HTR-8/SVneo (cell line): ENCODE results near the gene ERMARD.
"Not testable (repeated sequence)": the region's sequence is repeated elsewhere in the genome, so short reads cannot be mapped to it uniquely, and the experiment has no call there.

Source experiments
- DNase-seq: peaks from one replicate; pipeline ENCODE4 v3.0.0; 2011; ENCODE audit warnings: low spot score, mixed read lengths; ENCODE audit not compliant: insufficient read length
- FAIRE-seq: peaks from 2 replicates; lab custom pipeline; 2011; peaks lifted over from hg19 to GRCh38; lab: Jason Lieb, UNC

ERMARD gene

DNA sequence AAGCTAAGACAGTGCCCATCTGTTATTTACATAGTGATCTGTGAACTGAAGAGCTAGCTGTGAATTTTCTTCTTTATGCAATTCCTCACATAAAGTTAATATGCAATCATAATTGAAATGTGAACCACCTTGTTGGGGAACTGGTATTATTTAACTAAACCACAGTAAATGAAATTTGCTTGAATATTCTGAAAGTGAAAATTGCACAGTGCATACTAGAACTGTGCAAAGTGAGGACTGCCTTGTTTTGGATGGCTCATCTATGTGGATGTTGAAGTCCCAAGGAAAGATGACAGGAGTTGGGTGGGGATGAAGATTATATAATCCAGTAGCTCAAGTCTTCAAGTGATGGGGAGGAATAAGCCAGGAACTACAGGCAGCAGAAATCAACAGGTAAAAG, 21.5 kb upstream of the ERMARD start:
- DNase-seq: no peak

DNA sequence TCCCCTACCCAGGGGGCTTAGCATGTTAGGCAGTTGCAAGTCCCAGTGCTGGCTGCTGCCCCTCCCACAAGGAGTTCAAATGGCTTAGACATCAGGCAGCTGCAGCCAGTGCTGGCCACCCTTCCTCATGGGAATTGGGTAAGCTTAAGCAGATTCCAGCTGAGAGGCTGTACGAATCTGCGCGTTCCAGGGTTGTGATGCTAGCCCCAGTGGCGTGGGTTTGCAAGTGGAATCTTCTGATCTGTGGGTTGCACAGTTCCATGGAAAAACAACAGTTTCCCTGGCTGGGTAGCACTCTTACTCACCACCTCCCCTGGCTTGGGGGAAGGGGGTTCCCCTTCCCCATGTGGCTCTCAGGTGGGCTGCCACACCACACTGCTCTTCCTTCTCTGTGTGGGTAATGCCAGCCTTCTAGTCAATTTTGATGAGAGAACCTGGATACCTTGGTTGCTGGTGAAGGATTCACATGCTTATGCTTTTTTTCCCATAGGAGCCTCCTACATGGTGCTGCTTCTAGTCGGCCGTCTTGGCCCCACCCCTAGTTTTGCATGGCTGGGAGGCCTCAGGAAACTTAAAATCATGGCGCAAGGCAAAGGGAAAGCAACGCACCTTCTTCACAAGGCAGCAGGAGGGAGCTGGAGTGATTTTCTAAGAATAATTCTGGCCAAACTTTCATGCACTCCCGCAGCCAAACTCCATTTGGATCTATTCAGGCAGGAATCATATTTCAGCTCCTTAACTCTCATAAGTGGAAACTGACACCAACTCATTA, 13.0 kb upstream of the ERMARD start:
- DNase-seq: no peak
- no peak for FAIRE-seq

More for the DNA sequence above, 21.5 kb upstream of the ERMARD start:
- FAIRE-seq: no peak

DNA sequence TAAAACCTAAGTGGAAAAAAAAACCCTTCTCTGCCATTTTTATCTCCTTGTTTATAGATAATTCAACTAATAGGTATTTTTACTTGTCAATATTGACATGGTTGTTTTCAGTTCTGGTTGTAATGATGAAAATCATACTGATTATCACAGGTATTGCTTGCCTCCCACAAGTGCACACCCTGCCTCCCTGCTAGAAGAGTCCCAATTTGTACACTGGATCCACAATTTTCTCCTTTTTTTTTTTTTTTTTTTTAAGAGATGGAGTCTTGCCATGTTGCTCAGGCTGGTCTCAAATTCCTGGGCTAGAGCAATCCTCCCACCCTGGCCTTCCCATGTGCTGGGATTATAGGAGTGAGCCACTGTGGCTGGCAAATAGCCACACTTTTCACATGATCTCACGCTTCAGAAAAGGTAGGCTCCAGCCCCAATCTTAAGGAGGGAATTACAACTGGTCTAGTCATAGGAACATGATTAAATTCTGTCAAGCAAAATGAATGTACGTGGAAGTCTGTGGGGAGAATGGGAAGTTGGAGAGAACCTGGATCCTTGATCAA, 12.4 kb upstream of the ERMARD start:
- no peak for DNase-seq
- no peak for FAIRE-seq

DNA sequence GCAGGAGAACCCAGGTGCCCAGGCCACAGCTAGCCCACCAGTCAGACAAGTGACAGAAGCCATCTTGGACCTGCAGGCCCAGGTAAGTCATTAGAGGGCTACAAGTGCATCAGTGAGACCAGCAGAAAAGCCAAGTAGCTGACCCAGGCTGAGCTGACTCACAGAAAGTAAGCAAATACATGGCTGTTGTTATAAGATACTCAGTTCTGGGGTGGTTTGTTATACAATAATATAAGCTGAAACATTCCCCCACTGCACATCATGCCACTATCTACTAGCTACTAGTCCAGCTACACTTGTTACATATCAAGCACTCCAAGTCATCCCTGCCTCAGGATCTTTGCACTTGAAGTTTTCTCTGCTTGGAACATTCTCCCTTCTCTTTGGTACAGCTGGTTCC, 10.1 kb upstream of the ERMARD start:
- FAIRE-seq: no peak
- no peak for DNase-seq

DNA sequence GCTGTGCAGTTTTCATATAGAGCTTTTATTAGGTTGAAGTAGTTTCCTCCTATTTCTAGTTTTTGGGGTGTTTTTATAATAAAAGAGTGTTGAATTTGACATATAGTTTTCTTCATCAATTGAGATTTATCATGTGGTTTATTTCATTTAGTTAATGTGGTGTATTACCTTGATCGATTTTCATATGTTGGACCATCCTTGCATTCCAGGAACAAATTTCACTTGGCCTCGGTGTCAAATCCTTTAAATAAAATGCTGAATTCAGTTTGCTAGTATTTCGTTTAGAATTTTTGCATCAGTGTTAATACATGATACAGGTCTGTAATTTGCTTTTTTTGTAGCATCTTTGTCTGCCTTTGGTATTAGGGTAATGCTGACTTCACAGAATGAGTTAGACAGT, 6.0 kb upstream of the ERMARD start:
- DNase-seq (no peak), FAIRE-seq (no peak)

DNA sequence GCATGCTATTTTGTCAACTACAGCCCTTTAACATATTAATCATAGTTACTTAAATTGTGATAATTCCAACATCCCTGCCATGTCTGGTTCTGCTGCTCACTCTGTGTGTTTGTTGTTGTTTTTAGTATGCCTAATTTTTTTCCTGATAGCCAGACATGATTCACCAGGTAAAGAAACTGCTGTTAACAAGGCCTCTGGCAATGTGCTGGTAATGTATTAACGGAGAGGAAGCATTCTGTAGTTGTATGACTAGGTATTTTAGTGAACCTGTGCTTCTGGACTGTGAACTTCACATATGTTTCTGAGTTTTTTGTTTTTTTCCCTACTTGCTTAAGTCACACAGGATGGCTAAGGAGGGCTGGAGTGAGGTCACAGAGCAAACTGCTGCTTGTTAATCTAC, 4.9 kb upstream of the ERMARD start:
- no peak for DNase-seq
- no peak for FAIRE-seq

DNA sequence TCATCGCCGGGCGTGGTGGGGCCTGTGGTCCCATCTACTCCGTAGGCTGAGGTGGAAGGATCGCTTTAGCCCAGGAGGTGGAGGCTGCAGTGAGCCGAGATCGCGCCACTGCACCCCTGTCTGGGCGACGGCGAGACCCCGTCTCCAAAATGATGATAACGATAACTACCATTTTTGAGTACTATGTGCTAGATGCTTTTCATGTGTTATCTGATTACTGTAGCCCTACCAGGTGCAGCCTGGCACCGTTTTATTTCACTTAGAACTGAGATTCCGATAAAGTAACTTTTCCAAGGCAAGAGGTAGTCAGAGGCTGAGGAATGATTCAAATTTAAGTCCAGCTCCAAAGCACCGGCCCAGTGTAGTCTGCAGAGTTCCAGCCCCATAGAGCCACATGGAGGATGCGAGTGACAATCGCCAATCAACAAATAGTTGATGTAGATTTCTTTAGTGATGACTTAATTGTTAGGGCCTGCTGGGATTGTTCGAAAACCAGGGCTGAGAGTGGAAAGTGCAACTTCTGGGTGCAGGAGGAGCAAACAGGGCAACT, 727 bp downstream of the ERMARD start:
- no peak for DNase-seq
- FAIRE-seq: no peak

DNA sequence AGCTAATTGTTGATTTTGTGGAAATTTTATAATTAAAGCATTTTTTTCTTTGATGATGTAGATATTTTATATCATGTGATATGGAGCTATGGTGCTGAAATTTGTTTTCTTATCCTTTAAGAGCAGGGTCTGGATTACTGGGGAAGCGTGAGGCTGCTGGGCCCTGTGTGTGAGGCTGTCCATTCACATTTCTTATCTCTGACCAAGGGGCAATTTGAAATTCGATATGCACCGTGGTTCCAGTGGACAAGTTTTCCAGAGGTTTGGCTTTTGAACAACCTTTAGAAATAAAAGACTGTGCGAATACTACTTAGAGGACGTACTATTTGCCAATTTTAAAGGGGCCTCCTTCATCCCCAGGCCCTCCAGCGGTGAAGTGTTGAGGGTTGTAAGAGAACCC, 3.7 kb downstream of the ERMARD start:
- no peak for DNase-seq
- no peak for FAIRE-seq

DNA sequence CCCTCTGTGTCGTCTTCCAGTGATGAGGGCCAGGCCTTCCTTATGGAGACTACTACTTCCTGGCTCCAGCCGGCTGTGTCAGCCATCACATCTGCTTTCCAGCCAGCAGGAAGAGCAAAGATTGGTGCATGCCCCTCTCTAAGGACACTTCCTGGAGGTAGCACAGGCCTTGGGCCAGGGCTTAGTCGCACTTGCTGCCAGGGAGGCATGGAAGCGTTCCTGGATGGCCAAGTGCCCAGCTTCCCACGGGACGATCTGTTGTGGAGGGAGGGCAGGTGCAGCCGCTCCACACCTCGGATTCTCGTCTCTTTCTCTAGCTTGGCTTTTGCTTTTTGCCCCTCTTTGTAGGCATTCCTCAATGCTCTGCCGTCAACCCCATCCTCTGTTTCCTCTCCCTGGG, 11.9 kb downstream of the ERMARD start:
- FAIRE-seq (no peak), DNase-seq (no peak)

DNA sequence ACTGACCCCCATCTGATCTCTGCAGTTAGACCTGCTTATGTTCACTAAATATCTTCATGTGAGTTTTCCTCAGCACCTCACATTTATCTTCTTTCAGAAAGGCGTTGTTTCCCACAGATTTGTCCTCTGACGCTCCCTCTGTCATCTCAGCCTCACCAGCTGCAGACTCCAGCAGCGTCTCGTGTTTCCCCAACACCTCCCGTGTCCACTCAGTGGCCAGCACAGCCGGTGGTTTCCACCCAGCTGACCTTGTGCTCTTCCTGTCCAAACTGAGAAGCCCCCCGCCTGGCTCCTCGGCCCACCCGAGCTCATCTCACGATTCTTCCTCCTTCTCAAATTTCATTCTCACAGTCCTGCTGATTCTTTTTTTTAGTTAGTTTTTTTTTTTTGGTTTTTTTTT, 12.5 kb downstream of the ERMARD start:
- DNase-seq (no peak), FAIRE-seq (no peak)

DNA sequence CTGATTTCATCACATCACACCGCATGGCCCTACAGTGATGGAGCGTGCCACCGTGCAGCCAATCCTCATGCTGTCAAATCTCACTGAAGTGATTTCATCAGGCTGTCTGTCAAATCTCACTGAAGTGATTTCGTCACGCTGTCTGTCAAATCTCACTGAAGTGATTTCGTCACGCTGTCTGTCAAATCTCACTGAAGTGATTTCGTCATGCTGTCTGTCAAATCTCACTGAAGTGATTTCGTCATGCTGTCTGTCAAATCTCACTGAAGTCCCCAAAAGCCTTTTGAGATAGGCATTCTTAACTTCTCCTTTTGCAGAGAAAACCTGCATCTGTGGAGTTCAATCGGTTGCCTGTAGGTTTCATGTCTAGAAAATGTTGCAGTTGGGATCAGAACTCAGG, 14.4 kb downstream of the ERMARD start:
- not testable (repeated sequence) for DNase-seq
- FAIRE-seq: peak; percentile 28

DNA sequence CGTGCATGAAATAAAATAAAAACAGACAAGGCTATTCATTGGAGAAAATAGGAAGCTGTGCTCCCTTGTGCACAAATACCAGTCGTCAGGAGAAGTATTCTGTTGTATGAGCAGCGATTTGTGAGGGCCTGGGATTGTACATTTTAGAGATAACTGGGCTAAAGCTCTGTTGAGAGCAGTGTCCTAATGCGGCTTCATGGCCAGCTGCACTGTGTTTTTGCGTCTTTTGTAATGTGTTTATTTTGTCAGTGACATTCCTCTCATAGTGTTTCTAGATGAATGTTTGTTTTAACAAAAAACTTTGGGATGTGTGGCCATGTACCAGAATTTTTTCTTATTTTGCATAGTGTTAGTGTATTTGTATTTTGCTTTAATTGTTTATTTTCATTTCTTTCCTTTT, 14.8 kb downstream of the ERMARD start:
- FAIRE-seq (no peak), DNase-seq (no peak)

DNA sequence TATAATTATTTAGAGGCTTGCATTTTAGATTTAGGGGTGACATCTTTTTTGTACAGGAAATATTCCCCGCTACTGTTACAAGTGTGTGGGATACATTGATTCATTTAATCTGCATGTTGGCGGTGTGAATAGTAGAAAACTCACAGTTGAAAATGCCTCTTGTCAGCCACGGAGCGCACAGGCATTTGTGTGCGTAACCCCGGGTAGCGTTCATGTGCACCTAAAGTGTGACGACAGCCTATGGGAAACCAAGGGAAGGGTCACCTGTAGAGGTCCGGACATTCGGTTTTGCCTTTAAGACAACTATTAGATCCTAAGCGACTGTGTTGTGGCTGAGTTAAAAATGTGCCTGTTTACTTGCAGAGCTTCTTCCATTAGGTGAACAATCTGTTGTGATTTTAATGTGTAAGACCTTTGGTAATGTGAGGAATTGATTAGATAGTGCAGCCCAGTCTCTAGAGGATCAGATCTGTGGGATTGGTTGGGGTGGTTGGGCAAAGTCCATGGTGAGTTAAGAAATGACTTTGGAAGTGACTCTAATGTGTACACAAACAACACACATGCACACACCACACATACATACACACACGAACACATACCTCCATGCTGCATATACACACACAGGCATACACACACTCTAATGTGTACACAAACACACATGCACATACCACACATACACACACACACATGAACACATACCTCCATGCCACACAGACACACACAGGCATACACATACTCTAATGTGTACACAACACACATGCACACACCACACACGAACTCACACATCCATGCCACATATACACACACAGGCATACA, 15.7 kb downstream of the ERMARD start:
- FAIRE-seq: peak; percentile 89
- no peak for DNase-seq

DNA sequence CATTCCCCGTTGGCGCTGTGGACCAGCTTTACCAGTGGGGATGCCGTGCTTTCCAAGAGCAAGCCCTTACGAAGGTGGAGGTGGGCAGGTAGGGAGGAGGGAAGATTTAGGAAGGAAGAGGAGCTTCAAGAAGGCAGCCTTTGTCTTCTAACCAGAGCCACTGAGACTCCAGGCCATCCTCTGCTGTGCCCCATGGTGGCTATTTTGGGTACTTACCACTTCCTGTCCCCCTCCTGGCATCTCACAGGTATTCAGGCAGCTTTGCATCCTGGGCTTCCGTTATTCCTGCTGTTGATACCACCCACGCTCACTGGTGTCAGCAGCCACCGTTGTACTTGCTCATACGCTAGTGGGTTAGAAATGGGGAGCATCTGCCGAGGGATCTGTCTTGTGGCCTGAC, 22.9 kb downstream of the ERMARD start:
- FAIRE-seq (no peak), DNase-seq (no peak)

DNA sequence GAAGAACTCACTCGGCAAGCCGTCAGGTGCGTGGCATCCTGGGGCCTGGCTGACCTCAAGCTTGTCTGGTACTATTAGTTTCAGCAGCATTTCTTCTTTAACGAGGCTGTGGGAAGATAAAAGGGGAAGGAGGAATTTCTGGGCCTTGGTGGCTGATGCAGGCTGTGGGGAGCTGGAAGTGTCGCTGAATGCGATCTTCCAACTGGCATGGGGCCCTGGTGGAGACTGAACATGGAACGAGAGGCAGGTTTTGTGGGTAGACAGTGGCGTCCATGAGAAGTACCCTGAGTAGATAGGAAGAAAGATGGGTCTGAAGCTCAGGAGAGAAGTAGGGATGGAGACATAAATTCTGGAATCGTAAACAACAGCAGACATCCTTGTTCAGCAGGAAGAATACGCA, 23.9 kb downstream of the ERMARD start:
- DNase-seq: no peak
- FAIRE-seq: no peak

DNA sequence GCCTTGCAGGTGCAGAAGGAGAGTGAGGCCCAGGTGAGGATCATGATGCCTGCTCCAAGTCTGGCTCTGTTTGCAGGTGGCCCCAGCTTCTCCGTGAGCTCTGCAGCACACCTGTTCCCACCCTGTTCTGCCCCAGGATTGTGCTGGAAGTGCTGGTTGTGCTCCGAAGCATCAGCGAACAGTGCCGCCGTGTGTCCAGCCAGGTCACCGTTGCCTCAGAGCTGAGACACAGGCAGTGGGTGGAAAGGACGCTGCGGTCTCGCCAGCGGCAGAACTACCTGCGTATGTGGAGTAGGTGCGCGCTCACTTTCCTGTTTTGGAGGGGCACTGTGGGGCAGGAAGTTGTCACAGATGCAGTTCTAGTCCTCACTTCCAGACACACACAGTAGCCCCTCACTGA, 25.0 kb downstream of the ERMARD start:
- DNase-seq: no peak
- FAIRE-seq: no peak

DNA sequence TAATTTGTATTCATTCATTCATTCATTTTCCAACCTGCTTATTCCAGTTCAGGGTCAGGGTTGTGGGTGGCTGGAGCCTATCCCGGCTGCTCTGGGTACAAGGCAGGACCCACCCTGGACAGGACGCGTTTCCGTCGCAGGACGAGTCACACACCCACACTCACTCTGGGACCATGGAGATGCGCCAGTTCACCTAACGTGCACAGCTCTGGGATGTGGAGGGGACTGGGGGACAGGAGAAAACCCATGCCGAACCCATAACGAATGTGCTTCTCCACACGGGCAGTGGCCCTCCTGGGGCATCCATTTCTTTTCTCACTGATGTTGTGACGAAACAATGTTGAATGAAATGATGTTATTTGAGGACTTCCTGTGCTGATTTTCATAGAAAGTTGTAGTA, 26.5 kb downstream of the ERMARD start:
- DNase-seq (no peak), FAIRE-seq (no peak)

DNA sequence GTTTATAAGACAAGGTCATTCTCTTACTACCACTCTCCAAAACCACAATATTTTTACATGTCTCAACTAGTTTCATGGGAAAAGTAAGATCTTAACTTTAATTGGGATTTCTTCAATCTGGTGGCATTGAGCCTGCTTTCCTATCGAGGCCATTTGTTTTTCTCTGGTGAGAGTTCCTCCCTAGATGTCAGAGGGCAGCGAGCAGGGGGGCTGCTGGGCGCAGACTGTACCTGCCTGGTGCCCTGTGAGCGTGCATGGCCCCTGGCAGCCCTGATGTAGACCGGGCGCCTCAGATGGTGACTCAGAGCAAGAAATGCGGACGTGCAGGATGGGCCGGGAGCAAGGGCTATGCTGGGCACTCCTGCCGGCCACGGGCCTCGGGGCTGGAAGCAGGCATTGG, 27.2 kb downstream of the ERMARD start:
- FAIRE-seq (no peak), DNase-seq (no peak)

DNA sequence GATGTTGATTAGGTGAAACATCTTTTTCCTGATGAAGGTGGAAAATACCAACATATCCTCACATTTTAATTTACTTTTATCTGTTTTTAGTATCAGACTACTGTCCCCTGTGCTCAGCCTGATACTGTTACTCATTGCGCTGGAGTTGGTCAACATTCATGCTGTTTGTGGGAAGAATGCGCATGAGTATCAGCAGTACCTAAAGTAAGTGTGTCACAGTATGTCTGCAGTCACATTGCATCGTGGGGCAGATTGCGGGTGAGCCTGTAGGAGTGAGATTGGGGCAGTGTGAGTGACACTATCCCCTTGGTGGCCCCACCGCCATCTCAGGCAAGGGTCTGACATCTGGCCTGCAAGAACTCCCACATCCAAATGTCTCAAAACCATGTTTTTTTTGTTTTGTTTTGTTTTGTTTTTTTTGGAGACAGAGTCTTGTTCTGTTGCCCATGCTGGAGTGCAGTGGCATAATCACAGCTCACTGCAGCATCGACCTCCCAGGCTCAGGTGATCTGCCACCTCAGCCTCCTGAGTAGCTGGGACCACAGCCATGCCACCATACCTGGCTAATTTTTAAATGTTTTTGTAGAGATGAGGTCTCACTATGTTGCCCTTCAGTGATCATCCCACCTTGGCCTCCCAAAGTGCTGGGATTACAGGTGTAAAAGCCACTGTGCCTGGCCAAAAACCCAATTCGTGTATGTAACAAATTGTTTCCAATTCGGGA, 27.8 kb downstream of the ERMARD start:
- peak; percentile 36 for FAIRE-seq
- DNase-seq: no peak

DNA sequence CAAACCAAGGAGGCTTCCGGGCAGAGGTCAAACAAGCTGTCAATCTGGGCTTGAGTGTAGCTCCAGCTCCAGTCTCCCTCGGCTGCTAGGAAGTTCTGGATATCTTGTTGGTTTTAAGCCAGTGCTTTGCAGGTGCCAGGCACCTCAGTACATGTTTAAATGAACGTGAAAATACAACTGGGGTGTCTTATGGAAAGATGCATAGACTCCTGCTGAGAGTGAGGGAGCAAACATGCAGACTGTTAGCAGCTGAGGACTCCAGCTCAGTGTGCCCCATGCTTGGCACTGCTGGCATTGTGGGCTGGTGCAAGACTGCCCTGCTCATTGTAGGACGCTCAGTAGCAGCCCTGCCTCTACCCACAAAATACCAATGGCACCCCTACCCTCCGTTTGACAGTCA, 28.5 kb downstream of the ERMARD start:
- no peak for DNase-seq
- no peak for FAIRE-seq
